ENCODE data around the gene JPT1. TPM values are rescaled to one million over a fixed set of nuclear protein-coding genes. Genes with fewer than 3 reads are reported as not detected.
"Not testable (repeated sequence)": the region's sequence is repeated elsewhere in the genome, so short reads cannot be mapped to it uniquely, and the experiment has no call there.

The JPT1 gene
- total RNA-seq, 1 donor from 2014 or later = 334 TPM

DNA sequence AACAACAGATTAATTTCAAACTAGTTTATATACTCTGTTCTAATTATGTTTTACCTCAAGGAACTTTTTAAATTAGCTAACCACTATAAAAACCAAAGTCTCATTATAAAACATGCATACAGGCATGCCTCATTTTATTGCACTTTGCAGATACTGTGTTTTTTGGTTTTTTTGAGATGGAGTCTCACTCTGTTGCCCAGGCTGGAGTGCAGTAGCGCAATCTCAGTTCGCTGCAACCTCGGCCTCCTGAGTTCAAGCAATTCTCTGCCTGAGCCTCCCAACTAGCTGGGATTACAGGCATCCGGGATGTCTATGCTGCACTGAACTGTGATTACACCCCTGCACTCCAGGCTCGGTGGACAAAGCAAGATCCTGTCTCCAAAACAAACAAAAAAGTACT, 8.8 kb upstream of the JPT1 start:
- Mint-ChIP-seq H3K27me3 (ENCODE audit: low read depth) (no peaks in the 10 kb centered on the region), H3K4me1 (no peaks in the 10 kb centered on the region), H3K27ac (ENCODE audit: unreplicated experiment) (no peak overlapping the region), H3K36me3 (ENCODE audit: low read depth) (peaks cover 19% of the 10 kb centered on the region), H3K9me3 (no peaks in the 10 kb centered on the region), H3K4me3 (no peak overlapping the region)
- TF ChIP-seq, protein P1, sequence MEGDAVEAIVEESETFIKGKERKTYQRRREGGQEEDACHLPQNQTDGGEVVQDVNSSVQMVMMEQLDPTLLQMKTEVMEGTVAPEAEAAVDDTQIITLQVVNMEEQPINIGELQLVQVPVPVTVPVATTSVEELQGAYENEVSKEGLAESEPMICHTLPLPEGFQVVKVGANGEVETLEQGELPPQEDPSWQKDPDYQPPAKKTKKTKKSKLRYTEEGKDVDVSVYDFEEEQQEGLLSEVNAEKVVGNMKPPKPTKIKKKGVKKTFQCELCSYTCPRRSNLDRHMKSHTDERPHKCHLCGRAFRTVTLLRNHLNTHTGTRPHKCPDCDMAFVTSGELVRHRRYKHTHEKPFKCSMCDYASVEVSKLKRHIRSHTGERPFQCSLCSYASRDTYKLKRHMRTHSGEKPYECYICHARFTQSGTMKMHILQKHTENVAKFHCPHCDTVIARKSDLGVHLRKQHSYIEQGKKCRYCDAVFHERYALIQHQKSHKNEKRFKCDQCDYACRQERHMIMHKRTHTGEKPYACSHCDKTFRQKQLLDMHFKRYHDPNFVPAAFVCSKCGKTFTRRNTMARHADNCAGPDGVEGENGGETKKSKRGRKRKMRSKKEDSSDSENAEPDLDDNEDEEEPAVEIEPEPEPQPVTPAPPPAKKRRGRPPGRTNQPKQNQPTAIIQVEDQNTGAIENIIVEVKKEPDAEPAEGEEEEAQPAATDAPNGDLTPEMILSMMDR (conservative IDR thresholded peaks at IDR 0.05) = no peak
- no peak for DNase-seq (ENCODE audit: low read depth, low spot score)

DNA sequence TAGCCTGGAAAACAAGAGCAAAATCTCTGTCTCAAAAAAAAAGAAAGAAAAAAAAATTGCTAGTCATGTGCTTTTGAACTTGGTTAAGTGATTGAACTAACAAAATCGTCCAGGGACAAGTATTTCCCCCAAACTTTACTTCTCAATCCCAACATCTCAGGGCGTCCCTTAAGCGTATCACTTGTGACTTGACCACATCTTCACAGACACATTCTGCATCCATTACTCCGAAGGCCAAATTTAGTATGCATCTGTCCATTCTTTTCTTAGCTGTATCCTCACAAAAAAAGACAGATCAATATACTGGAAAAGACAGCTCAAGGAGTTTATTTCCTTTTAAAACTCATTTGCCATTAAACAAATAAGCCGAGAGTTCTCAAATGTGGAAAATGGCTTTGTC, 5.9 kb upstream of the JPT1 start:
- peaks cover 17% of the 10 kb centered on the region for H3K36me3 Mint-ChIP-seq (ENCODE audit: low read depth)
- H3K27ac Mint-ChIP-seq (ENCODE audit: unreplicated experiment) = no peak overlapping the region
- TF ChIP-seq, protein P1 (conservative IDR thresholded peaks at IDR 0.05) = no peak
- H3K9me3 Mint-ChIP-seq = no peaks in the 10 kb centered on the region
- no peaks in the 10 kb centered on the region for H3K4me1 Mint-ChIP-seq
- H3K4me3 Mint-ChIP-seq = no peak overlapping the region
- H3K27me3 Mint-ChIP-seq (ENCODE audit: low read depth) = peaks cover 3% of the 10 kb centered on the region
- no peak for DNase-seq (ENCODE audit: low read depth, low spot score)

DNA sequence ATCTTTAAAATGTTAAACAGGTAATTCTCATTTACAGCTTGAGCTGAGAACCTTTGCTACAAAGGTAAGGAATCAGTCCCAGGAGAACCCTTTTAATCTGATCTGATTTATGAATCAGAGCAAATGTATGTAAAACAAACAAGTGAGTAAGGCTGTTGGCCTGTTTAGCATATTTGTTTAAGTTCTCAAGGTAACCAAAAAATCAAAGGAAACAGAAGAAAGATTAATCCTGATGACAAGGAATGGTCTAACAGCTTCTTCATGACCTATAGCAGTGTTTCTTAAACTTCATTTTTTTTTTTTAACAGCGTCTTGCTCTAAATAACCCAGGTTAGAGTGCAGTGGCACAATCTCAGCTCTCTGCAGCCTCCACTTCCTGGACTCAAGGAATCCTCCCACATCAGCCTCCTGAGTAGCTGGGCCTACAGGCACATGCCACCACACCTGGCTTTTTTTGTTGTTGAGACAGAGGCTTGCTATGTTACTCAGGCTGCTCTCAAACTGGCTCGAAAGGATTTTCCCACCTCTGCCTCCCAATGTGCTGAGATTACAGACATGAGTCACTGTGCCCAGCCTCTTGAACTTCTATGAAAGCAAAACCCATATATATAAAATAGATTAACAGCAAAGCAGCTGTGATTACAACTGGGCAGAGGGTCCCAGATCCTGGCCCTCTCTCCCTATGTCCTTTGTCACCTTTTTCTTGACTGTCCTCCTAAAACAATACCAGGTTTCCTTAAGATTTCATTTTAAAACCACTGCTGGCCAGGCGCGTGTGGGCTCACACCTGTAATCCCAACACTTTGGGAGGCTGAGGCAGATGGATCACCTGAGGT, 5.1 kb upstream of the JPT1 start:
- TF ChIP-seq, protein P1 (conservative IDR thresholded peaks at IDR 0.05) = no peak
- Mint-ChIP-seq H3K27ac (ENCODE audit: unreplicated experiment) (no peak overlapping the region), H3K9me3 (no peaks in the 10 kb centered on the region), H3K4me1 (peaks cover 4% of the 10 kb centered on the region), H3K36me3 (ENCODE audit: low read depth) (peaks cover 16% of the 10 kb centered on the region), H3K27me3 (ENCODE audit: low read depth) (peaks cover 5% of the 10 kb centered on the region), H3K4me3 (peak overlapping the region; percentile 56)
- no peak for DNase-seq (ENCODE audit: low read depth, low spot score)

DNA sequence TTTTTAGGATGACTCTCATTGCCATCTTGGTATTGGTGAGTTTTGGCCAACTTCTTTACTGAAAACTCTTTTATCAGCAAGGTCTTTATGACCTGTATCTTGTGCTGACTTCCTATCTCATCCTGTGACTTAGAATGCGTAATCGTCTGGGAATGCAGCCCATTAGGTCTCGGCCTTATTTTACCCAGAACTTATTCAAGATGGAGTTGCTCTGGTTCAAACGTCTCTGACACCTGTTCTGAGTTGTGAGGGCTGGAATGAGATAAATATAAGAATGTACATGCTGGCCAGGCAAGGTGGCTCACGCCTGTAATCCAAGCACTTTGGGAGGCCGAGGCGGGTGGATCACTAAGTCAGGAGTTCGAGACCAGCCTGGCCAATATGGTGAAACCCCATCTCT, 4.2 kb upstream of the JPT1 start:
- not testable (repeated sequence) for H3K9me3 Mint-ChIP-seq; H3K27ac Mint-ChIP-seq (ENCODE audit: unreplicated experiment); H3K4me1 Mint-ChIP-seq; H3K27me3 Mint-ChIP-seq (ENCODE audit: low read depth); DNase-seq (ENCODE audit: low read depth, low spot score)
- Mint-ChIP-seq H3K36me3 (ENCODE audit: low read depth) (peaks cover 12% of the 10 kb centered on the region), H3K4me3 (peak overlapping the region; percentile 5)

DNA sequence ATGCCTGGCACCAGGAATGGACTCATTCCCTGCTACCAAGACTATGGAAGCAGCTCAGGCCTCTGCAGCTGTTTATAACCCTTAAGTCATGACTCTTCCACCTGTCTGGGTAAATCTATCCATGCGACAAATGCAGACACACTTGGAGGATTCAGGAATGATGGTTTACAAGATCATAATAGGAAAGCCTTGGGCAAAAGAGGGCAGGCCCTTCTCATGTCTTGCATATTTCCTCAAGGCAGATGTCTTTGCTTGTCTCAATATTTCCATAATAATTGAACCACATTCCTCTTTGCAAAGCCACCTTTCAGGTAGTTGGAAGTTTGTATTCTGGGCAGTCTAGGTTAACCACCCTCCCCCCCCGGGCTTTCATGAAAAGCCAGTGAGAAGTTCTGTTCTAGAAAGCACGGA, 884 bp upstream of the JPT1 start:
- Mint-ChIP-seq H3K4me3 (peak overlapping the region; percentile 89), H3K36me3 (ENCODE audit: low read depth) (peaks cover 16% of the 10 kb centered on the region), H3K27me3 (ENCODE audit: low read depth) (peaks cover 14% of the 10 kb centered on the region), H3K27ac (ENCODE audit: unreplicated experiment) (no peak overlapping the region), H3K4me1 (peaks cover 20% of the 10 kb centered on the region), H3K9me3 (no peaks in the 10 kb centered on the region)
- TF ChIP-seq, protein P1 (conservative IDR thresholded peaks at IDR 0.05) = no peak
- DNase-seq (ENCODE audit: low read depth, low spot score) = no peak

DNA sequence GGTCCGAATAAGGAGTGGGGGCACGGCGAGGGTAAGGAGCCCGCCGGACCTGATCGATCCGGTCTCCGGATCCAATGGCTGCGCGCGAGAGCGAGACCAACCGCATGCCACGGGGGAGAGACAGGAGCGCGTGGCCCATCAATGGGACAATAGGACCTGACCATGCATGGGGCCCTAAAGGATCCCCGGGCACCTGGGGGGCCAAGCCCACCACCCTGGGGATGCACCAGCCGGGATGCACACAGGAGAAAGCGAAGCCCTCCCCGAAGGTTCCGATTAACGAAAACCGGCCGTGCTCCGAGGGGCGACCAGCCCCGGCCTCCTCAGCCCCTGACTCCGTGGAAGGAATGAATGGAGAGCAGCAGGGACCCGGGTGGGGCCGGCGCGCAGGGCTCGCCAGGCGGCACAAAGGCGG, 525 bp downstream of the JPT1 start:
- peak overlapping the region; percentile 96 for H3K4me3 Mint-ChIP-seq
- peak overlapping the region; percentile 99 for H3K27ac Mint-ChIP-seq (ENCODE audit: unreplicated experiment)
- H3K4me1 Mint-ChIP-seq = peaks cover 26% of the 10 kb centered on the region
- DNase-seq (ENCODE audit: low read depth, low spot score) = peak; percentile 24
- H3K36me3 Mint-ChIP-seq (ENCODE audit: low read depth) = peaks cover 17% of the 10 kb centered on the region
- no peaks in the 10 kb centered on the region for H3K9me3 Mint-ChIP-seq
- TF ChIP-seq, protein P1 (conservative IDR thresholded peaks at IDR 0.05) = no peak
- H3K27me3 Mint-ChIP-seq (ENCODE audit: low read depth) = peaks cover 14% of the 10 kb centered on the region

Data from neural crest cell (in vitro differentiated cells).